Neural progenitor cell (in vitro differentiated cells): ENCODE data around the gene XPC. TPM values are rescaled to one million over a fixed set of nuclear protein-coding genes. Genes with fewer than 3 reads are reported as not detected.

Source experiments
- DNase-seq: peaks from one replicate; pipeline ENCODE4 v3.0.0-alpha.2; 2016; ENCODE audit warnings: low spot score
- H2AFZ ChIP-seq: fragments of 200-600 bp; sonication (generic); replicated peaks from 2 replicates; pipeline ENCODE4 v1.6.1; 2016; ENCODE audit warnings: antibody characterized with exemption
- H3F3A ChIP-seq: fragments of 200-600 bp; sonication (generic); 2 replicates; pipeline ENCODE4 v1.6.1; 2016; ENCODE audit warnings: antibody characterized with exemption, low read depth
- H3K27ac ChIP-seq: fragments of 200-600 bp; sonication (generic); 2 replicates; pipeline ENCODE4 v1.5.1; 2016; ENCODE audit warnings: mild to moderate bottlenecking
- H3K27me3 ChIP-seq: fragments of 200-600 bp; sonication (generic); 2 replicates; pipeline ENCODE4 v1.6.1; 2016; ENCODE audit warnings: mild to moderate bottlenecking, moderate library complexity
- H3K36me3 ChIP-seq: fragments of 200-600 bp; sonication (generic); 2 replicates; pipeline ENCODE4 v1.5.1; 2016
- H3K4me1 ChIP-seq: fragments of 200-600 bp; sonication (generic); 2 replicates; pipeline ENCODE4 v1.6.1; 2016; ENCODE audit warnings: mixed run types
- H3K4me2 ChIP-seq: fragments of 200-600 bp; sonication (generic); 2 replicates; pipeline ENCODE4 v1.6.1; 2016
- H3K4me3 ChIP-seq: fragments of 200-600 bp; sonication (generic); 2 replicates; pipeline ENCODE4 v1.5.1; 2016
- H3K79me2 ChIP-seq: fragments of 200-600 bp; sonication (generic); 2 replicates; pipeline ENCODE4 v1.6.1; 2016; ENCODE audit warnings: low read depth
- H3K9ac ChIP-seq: fragments of 200-600 bp; sonication (generic); 2 replicates; pipeline ENCODE4 v1.6.1; 2016
- H3K9me3 ChIP-seq: fragments of 200-600 bp; sonication (generic); 2 replicates; pipeline ENCODE4 v1.5.1; 2016; ENCODE audit warnings: low read depth
- H4K20me1 ChIP-seq: fragments of 200-600 bp; sonication (generic); 2 replicates; pipeline ENCODE4 v1.6.1; 2016; ENCODE audit warnings: low read depth
- H3K27ac Mint-ChIP-seq: 3 replicates; pipeline ENCODE4 v1.8.0; 2021; ENCODE audit warnings: mixed read lengths
- H3K27me3 Mint-ChIP-seq: 2 replicates; pipeline ENCODE4 v1.8.0; 2022; ENCODE audit warnings: low read depth, mild to moderate bottlenecking, inconsistent platforms, moderate library complexity, mixed read lengths; ENCODE audit not compliant: insufficient read depth
- H3K36me3 Mint-ChIP-seq: 3 replicates; pipeline ENCODE4 v1.8.0; 2021; ENCODE audit warnings: mixed read lengths
- H3K4me1 Mint-ChIP-seq: 3 replicates; pipeline ENCODE4 v1.8.0; 2021; ENCODE audit warnings: mixed read lengths
- H3K4me3 Mint-ChIP-seq: 3 replicates; pipeline ENCODE4 v1.8.0; 2021; ENCODE audit warnings: mild to moderate bottlenecking, moderate library complexity, mixed read lengths
- H3K9me3 Mint-ChIP-seq: 3 replicates; pipeline ENCODE4 v1.8.0; 2020; ENCODE audit warnings: mixed read lengths
- EZH2 ChIP-seq: fragments of 200-600 bp; sonication (generic); IDR thresholded peaks from 2 replicates; pipeline ENCODE4 v1.6.1; 2017; ENCODE audit warnings: antibody characterized with exemption, mild to moderate bottlenecking, moderate library complexity
- EZH2phosphoT487 ChIP-seq: fragments of 200-600 bp; sonication (generic); IDR thresholded peaks from 2 replicates; pipeline ENCODE4 v1.6.1; 2017; ENCODE audit warnings: antibody characterized with exemption
- total RNA-seq: library from RNA; depleted of rRNA; stranded (reverse); fragments of >200 nt; gene quantifications from 2 replicates; pipeline ENCODE4 v1.2.3, GENCODE V29; 2015; ENCODE audit warnings: low replicate concordance
- TF ChIP-seq, protein P1 (sequence below): fragments of 200-600 bp; sonication (generic); IDR thresholded peaks from 2 replicates; pipeline ENCODE4 v1.5.1; 2017; ENCODE audit warnings: antibody characterized with exemption, mild to moderate bottlenecking

Gene XPC
- total RNA-seq, 1 donor from 2014 or later = 44.1 TPM

- H3F3A ChIP-seq = no peaks in the 10 kb centered on the region
- Mint-ChIP-seq H3K36me3 (peaks cover 73% of the 10 kb centered on the region), H3K4me3 (no peak overlapping the region), H3K4me1 (no peaks in the 10 kb centered on the region), H3K27ac (no peak overlapping the region), H3K9me3 (peaks cover 16% of the 10 kb centered on the region), H3K27me3 (no peaks in the 10 kb centered on the region)
- H4K20me1 ChIP-seq = no peaks in the 10 kb centered on the region
- H3K4me3 ChIP-seq = no peak overlapping the region
- no peak overlapping the region for H2AFZ ChIP-seq
- H3K9me3 ChIP-seq = no peaks in the 10 kb centered on the region
- H3K9ac ChIP-seq = no peak overlapping the region
- no peak overlapping the region for H3K4me2 ChIP-seq
- H3K36me3 ChIP-seq = peaks cover 24% of the 10 kb centered on the region
- H3K4me1 ChIP-seq = no peaks in the 10 kb centered on the region
- no peak overlapping the region for H3K27ac ChIP-seq
- DNase-seq = no peak
- no peaks in the 10 kb centered on the region for H3K27me3 ChIP-seq
- TF ChIP-seq, protein P1, sequence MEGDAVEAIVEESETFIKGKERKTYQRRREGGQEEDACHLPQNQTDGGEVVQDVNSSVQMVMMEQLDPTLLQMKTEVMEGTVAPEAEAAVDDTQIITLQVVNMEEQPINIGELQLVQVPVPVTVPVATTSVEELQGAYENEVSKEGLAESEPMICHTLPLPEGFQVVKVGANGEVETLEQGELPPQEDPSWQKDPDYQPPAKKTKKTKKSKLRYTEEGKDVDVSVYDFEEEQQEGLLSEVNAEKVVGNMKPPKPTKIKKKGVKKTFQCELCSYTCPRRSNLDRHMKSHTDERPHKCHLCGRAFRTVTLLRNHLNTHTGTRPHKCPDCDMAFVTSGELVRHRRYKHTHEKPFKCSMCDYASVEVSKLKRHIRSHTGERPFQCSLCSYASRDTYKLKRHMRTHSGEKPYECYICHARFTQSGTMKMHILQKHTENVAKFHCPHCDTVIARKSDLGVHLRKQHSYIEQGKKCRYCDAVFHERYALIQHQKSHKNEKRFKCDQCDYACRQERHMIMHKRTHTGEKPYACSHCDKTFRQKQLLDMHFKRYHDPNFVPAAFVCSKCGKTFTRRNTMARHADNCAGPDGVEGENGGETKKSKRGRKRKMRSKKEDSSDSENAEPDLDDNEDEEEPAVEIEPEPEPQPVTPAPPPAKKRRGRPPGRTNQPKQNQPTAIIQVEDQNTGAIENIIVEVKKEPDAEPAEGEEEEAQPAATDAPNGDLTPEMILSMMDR = no peak
- TF ChIP-seq EZH2phosphoT487 (no peak), EZH2 (no peak)
- peaks cover 7% of the 10 kb centered on the region for H3K79me2 ChIP-seq
Observed at GRCh38 chr3:14159426-14159825, 19.0 kb downstream of the XPC start.

DNA sequence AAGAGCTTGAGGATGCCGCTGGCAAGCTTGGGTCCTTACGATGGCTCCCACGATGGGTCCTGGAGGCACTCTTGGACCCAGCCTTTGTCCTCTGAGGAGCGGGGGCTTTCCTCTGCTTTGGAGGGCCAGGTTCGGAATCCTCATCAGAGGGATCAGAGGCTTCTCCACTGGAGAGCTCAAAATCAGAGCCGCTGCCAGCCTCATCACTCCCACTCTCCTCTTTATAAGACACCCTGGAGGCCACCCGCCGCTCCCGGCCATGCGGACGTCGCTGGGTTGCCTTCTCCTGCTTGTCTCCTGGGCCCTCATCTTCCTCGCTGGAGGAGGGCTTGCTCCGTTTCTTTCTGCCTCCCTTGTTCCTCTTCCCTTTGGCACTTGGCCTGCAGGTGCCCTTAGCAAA is 20.0 kb downstream of the XPC start:
- H3K9me3 Mint-ChIP-seq = peaks cover 16% of the 10 kb centered on the region
- no peaks in the 10 kb centered on the region for H3K4me1 Mint-ChIP-seq
- H3K9ac ChIP-seq = no peak overlapping the region
- no peaks in the 10 kb centered on the region for H3K9me3 ChIP-seq
- H3K27me3 ChIP-seq = no peaks in the 10 kb centered on the region
- no peak for TF ChIP-seq EZH2phosphoT487
- no peak for TF ChIP-seq EZH2
- TF ChIP-seq, protein P1 = no peak
- H4K20me1 ChIP-seq = peaks cover 4% of the 10 kb centered on the region
- no peak overlapping the region for H3K27ac Mint-ChIP-seq
- H2AFZ ChIP-seq = no peak overlapping the region
- no peak overlapping the region for H3K4me3 Mint-ChIP-seq
- no peak for DNase-seq
- no peak overlapping the region for H3K4me2 ChIP-seq
- no peak overlapping the region for H3K4me3 ChIP-seq
- no peak overlapping the region for H3K27ac ChIP-seq
- no peaks in the 10 kb centered on the region for H3K27me3 Mint-ChIP-seq
- no peaks in the 10 kb centered on the region for H3K4me1 ChIP-seq
- H3K79me2 ChIP-seq = peaks cover 7% of the 10 kb centered on the region
- no peaks in the 10 kb centered on the region for H3F3A ChIP-seq
- peaks cover 22% of the 10 kb centered on the region for H3K36me3 ChIP-seq
- H3K36me3 Mint-ChIP-seq = peaks cover 71% of the 10 kb centered on the region

GRCh38 chr3:14157951-14158350 is 20.4 kb downstream of the XPC start:
- H4K20me1 ChIP-seq = peaks cover 4% of the 10 kb centered on the region
- Mint-ChIP-seq H3K27ac (no peak overlapping the region), H3K27me3 (no peaks in the 10 kb centered on the region), H3K4me1 (no peaks in the 10 kb centered on the region), H3K36me3 (peaks cover 68% of the 10 kb centered on the region), H3K9me3 (peaks cover 16% of the 10 kb centered on the region), H3K4me3 (no peak overlapping the region)
- DNase-seq = no peak
- no peak for TF ChIP-seq EZH2
- TF ChIP-seq, protein P1 = no peak
- TF ChIP-seq EZH2phosphoT487 = no peak
- no peak overlapping the region for H3K4me2 ChIP-seq
- H3K4me1 ChIP-seq = no peaks in the 10 kb centered on the region
- no peak overlapping the region for H2AFZ ChIP-seq
- no peaks in the 10 kb centered on the region for H3F3A ChIP-seq
- H3K79me2 ChIP-seq = peaks cover 7% of the 10 kb centered on the region
- peaks cover 18% of the 10 kb centered on the region for H3K36me3 ChIP-seq
- H3K9ac ChIP-seq = no peak overlapping the region
- H3K27me3 ChIP-seq = no peaks in the 10 kb centered on the region
- H3K4me3 ChIP-seq = no peak overlapping the region
- no peak overlapping the region for H3K27ac ChIP-seq
- no peaks in the 10 kb centered on the region for H3K9me3 ChIP-seq
